Bronchial epithelial cell (primary cell): ENCODE data around the gene COLEC12. TPM values are rescaled to one million over a fixed set of nuclear protein-coding genes. Genes with fewer than 3 reads are reported as not detected.
"Not testable (repeated sequence)": the region's sequence is repeated elsewhere in the genome, so short reads cannot be mapped to it uniquely, and the experiment has no call there.

Source experiments
- DNase-seq: peaks from one replicate; pipeline ENCODE4 v3.0.0-alpha.2; 2010; ENCODE audit warnings: low read depth
- FAIRE-seq: peaks from 2 replicates; lab custom pipeline; 2011; peaks lifted over from hg19 to GRCh38; lab: Jason Lieb, UNC
- H3K27me3 ChIP-seq: 2 replicates; pipeline ENCODE4 v1.5.1; 2011; ENCODE audit warnings: low read length; ENCODE audit not compliant: control insufficient read depth, insufficient read depth
- H3K36me3 ChIP-seq: 2 replicates; pipeline ENCODE4 v1.5.1; 2011; ENCODE audit warnings: low read length; ENCODE audit not compliant: control insufficient read depth, insufficient read depth
- H3K4me3 ChIP-seq: 2 replicates; pipeline ENCODE4 v1.5.1; 2011; ENCODE audit warnings: mild to moderate bottlenecking, low read depth, low read length, control low read depth
- CTCF ChIP-seq: IDR thresholded peaks from 2 replicates; pipeline ENCODE4 v1.5.1; 2011; ENCODE audit warnings: mild to moderate bottlenecking, moderate library complexity, low read length, control low read depth, inconsistent platforms; ENCODE audit not compliant: insufficient read depth, severe bottlenecking
- total RNA-seq: library from RNA; depleted of rRNA; stranded (reverse); fragments of >200 nt; gene quantifications from 2 replicates; pipeline ENCODE4 v1.2.1, GENCODE V29; 2014

The COLEC12 gene
- total RNA-seq, 1 donor from 2014 or later = 0.53 TPM

GRCh38 chr18:295756-296490 lies 204.6 kb downstream of the COLEC12 start:
- FAIRE-seq (no peak), DNase-seq (no peak)
- Histone ChIP-seq H3K27me3 (no peaks in the 10 kb centered on the region), H3K36me3 (no peaks in the 10 kb centered on the region), H3K4me3 (no peak overlapping the region)
- TF ChIP-seq CTCF = no peak

DNA sequence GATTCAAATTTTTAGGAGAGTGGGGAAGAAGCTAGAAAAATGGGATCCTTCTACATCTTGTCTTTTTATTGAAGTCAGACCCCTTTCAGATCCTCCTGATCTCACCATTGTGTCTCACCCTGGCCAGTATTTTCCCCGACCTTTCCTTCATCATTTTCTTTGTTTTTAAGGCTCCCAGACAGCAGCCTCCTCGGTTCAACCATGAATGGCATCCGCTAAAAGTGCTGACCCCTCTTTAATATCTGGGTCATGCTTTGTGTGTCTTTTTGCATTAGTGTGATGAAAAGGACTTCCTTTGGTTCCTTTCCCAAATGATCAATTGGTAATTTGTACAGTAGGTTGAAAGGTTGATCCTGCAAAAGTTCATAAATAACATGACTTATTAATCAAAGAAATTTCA lies 205.9 kb downstream of the COLEC12 start:
- no peak for FAIRE-seq
- no peak for TF ChIP-seq CTCF
- Histone ChIP-seq H3K4me3 (no peak overlapping the region), H3K36me3 (no peaks in the 10 kb centered on the region), H3K27me3 (no peaks in the 10 kb centered on the region)
- DNase-seq = no peak

GRCh38 chr18:293536-293935 lies 207.0 kb downstream of the COLEC12 start:
- no peak overlapping the region for H3K4me3 ChIP-seq
- no peak for TF ChIP-seq CTCF
- no peak for FAIRE-seq
- no peaks in the 10 kb centered on the region for H3K36me3 ChIP-seq
- H3K27me3 ChIP-seq = no peaks in the 10 kb centered on the region
- DNase-seq = no peak

DNA sequence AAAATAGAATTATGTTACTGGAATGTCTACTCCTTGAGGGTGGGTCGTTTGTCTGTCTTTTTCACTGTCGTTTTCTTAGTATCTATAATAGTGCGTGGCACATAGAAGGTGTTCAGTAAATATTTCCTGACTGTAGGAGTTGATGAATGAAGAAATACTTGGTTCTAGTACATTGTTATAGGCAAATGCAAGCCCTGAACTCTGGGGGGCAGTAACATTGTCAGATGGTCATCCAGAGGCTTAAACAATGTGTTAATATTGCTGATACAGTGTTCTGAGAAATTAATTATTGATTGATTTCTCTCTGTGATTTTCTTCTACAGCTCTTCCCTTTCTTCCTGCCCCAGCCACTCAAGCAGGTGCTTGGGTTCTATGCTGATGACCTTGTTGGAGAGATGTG lies 208.2 kb downstream of the COLEC12 start:
- Histone ChIP-seq H3K4me3 (no peak overlapping the region), H3K36me3 (no peaks in the 10 kb centered on the region), H3K27me3 (no peaks in the 10 kb centered on the region)
- no peak for FAIRE-seq
- DNase-seq = no peak
- TF ChIP-seq CTCF = no peak

- FAIRE-seq, H3K4me3 ChIP-seq, H3K36me3 ChIP-seq, DNase-seq, H3K27me3 ChIP-seq: not testable (repeated sequence)
These were observed 210.5 kb downstream of the COLEC12 start for GRCh38 chr18:289970-290369.

DNA sequence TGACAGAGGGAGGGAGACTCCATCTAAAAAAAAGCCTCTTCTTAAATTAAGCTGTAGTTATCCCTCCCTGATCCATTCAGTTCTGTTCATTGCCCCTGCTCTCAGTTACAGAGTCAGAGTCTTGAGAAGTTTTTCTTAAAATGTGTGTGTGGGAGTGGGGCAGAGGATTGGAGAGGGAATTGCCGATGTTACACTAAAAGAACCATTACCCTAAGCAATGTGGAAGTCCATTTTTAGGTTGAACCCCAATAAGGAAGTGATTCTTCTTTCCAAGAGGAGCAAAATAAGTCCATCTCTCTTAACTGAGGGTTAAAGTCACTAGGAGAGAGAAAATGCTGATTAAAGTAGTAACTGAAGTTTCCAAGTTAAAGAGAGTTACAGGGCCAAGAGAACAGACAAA lies 211.5 kb downstream of the COLEC12 start:
- no peaks in the 10 kb centered on the region for H3K27me3 ChIP-seq
- no peaks in the 10 kb centered on the region for H3K36me3 ChIP-seq
- no peak overlapping the region for H3K4me3 ChIP-seq
- FAIRE-seq (no peak), DNase-seq (no peak)
- TF ChIP-seq CTCF = no peak
